GM21576 (cell line): ENCODE data around the gene CX3CR1.
A peak's percentile ranks its signal among the peaks of the same experiment; 100 is the strongest.

Experiments used
- ATAC-seq: cut with Tn5 transposase; IDR thresholded peaks from one replicate; pipeline ENCODE4 v1.9.1; 2021; ENCODE audit warnings: mild to moderate bottlenecking, moderate library complexity; ENCODE audit not compliant: unreplicated experiment

The CX3CR1 gene

GRCh38 chr3:39226106-39226741, 53.6 kb downstream of the CX3CR1 start:
- no peak for ATAC-seq

- no peak for ATAC-seq
These were observed 55.5 kb downstream of the CX3CR1 start for GRCh38 chr3:39224288-39224687.

GRCh38 chr3:39222939-39223338, 56.9 kb downstream of the CX3CR1 start:
- no peak for ATAC-seq

GRCh38 chr3:39222462-39222861, 57.4 kb downstream of the CX3CR1 start:
- ATAC-seq, result no peak

GRCh38 chr3:39221141-39221530, 58.7 kb downstream of the CX3CR1 start:
- ATAC-seq, result no peak

- peak; percentile 41 for ATAC-seq
These were observed 59.3 kb downstream of the CX3CR1 start for GRCh38 chr3:39220407-39221140.

- ATAC-seq, result no peak
These were observed 60.1 kb downstream of the CX3CR1 start for GRCh38 chr3:39219702-39220101.

GRCh38 chr3:39216176-39216790, 63.6 kb downstream of the CX3CR1 start:
- ATAC-seq, result peak; percentile 98

- ATAC-seq, result no peak
These were observed 66.2 kb downstream of the CX3CR1 start for GRCh38 chr3:39213613-39214012.
